HG03103 (cell line): ENCODE results near the gene SNX25.
A peak's percentile ranks its signal among the peaks of the same experiment; 100 is the strongest.
"Not testable (repeated sequence)": the region's sequence is repeated elsewhere in the genome, so short reads cannot be mapped to it uniquely, and the experiment has no call there.

Source experiments
- ATAC-seq: cut with Tn5 transposase; IDR thresholded peaks from one replicate; pipeline ENCODE4 v1.9.1; 2021; ENCODE audit warnings: low read depth; ENCODE audit not compliant: unreplicated experiment

The SNX25 gene

GRCh38 chr4:185335579-185335978, 126.2 kb downstream of the SNX25 start:
- no peak for ATAC-seq

DNA sequence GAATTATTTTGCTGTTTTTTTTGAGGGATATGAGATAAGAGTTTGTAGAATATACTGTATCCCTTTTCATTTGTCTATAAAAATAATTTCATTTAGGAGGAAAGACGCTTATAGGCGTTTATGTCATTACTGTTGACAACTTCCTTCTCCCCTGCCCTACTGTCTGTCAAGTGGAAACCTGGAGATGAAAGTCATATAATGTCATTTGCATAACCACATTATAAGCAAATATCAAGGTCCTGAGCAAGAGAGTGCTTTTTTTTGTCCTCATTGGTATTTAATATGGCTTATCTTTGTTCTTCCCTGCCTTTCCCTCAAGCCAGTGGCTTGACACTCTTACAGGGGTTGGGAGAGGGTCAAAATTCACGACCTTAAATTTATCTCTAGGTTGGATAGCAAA, 130.5 kb downstream of the SNX25 start:
- ATAC-seq = peak; percentile 30

DNA sequence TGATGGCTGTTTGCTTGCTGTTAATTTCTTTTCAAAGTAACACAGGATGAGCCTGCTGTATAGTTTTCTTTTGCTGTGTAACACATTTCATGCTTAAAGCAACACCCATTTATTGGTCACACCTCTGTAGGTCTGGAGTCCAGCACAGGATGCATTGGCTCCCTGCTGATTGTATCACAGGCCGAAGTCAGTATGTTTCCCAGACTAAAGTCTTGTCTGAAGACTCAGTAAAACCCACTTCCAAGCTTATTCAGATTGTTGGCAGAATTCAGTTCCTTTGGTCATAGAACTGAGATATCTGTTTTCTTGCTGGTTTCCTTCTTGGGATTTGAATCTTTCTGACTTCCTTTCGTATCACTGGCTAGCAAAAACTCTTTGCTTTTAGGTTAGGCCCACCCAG, 132.0 kb downstream of the SNX25 start:
- ATAC-seq = peak; percentile 3

DNA sequence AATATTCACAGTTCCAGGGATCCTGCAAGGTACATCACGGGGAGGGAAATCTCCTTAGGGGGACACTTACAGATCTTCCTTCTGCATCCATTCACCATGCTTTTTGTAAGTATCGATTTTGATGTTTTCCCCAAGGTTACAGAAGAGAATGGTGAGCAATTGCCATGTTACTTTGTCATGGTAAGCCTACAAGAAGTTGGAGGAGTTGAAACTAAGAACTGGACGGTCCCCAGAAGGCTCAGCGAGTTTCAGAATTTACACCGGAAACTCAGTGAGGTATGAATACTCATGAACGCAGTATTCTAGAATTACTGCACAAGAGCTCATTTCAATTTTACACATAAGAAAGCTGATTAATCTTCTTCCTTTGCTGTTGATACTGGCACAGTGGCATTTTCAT, 132.4 kb downstream of the SNX25 start:
- peak; percentile 54 for ATAC-seq

DNA sequence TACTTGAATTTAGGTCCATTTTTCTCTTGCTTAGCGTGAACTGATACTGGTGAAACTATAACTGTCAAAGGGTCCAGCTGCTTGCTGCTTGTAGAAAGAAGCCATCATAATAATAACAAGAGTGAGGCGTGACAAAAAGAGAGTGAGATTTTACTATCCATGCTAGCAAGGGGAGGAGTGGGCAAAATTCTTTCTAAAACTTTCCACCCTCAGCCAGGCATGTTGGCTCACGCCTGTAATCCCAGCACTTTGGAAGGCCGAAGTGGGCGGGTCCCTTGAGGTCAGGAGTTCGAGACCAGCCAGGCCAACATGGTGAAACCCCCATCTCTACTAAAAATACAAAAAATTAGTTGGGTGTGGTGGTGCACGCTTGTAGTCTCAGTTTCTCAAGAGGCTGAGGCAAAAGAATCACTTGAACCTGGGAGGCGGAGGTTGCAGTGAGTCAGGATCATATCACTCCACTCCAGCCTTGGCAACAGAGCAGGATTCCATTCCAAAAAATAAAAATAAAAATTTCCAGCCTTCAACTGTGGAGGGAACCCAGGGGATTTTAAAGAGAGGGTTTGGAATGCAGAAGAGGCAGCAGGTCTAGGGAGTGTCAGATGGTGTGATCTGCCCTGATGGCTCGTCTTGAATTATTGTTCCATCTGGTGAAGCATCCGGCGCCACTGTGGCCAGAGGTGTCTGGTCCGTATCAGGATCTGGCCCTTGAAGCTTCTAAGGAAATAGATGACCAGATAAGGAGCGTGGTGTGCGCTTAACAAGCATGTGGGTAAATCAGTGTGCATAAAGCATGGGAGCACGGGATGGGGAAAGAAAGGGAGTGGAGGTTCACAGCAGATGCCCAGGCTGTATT, 134.6 kb downstream of the SNX25 start:
- ATAC-seq = no peak

DNA sequence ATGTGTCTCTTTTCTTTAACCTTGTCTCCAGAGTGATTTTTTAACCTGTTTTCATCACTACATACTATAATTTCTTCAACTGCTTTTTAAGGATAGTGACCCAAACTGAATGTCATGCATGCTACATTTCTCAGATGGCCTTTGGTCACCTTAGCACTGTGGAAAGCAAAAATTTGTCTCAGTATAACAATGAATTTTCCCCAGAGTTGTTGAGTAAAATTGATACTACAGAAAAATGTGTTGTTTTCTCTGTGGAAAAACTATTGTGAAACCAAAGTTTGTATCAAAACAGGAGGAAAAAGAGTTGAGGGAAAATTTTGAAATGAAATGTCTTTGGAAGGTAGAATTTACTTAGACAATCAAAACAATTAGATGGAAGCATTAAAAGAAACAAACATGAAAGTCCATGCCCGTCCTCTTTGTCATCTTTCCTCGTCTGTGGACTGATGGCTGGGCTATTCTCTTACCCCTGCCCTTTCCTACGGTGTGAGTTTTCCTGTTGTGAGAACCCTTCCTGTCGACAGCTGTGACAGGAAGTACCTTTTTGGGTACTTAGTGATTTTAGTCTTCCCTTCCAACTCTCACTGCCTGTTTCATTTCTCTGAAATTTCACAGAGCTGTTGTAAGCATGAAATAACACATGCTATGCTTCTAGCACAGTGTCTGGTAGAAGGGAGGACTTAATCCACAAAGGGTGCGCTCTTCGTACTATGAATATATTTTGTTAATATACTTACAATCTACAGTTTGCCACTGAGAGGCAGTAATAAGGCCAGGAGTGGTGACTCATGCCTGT, 135.5 kb downstream of the SNX25 start:
- peak; percentile 49 for ATAC-seq

DNA sequence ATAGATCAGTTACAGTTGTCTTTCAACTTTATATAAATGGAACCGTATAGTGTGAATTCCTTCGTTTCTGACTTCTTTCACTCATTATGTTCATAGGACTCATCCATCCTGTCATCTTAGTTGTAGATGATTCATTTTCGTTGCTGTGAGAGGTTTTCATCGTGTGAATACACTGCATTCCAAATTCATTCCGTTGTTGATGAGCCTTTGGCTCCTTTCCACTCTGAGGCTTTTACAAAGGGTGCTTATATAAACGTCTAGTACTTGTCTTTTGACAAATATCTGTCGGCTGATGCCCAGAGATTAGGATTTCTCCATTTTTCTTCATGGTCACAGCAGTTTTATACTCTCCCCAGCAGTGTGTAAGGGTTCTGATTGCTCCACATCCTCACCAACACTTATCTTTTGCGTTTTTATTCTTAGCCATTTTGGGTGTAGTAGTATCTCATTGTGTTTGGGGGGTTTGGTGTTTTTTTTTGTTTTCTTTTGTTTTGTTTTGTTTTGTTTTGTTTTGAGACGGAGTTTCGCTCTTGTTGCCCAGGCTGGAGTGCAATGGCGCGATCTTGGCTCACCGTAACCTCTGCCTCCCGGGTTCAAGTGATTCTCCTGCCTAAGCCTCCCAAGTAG, 137.7 kb downstream of the SNX25 start:
- no peak for ATAC-seq

GRCh38 chr4:185351691-185352090, 142.3 kb downstream of the SNX25 start:
- ATAC-seq = no peak

DNA sequence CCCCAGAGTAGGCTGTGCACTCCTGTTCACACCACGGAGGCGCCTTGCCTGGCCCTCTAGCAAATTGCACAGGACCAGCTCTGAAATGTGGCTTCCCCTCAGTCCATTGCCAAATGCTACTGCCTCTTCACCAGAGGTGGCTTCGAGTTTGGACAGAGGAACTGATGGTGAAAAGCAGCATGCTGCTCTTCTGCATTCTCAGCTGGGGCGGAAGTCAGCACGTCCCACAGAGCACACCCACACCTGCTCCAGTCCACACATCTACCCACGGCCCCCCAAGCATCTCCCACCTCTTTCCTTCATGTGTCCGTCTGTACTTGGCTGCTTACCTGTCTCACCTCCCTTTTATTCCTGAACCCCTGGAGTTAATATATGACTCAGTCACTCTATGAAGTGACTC, 142.8 kb downstream of the SNX25 start:
- no peak for ATAC-seq

GRCh38 chr4:185352741-185353140, 143.3 kb downstream of the SNX25 start:
- no peak for ATAC-seq

GRCh38 chr4:185357211-185357610, 147.8 kb downstream of the SNX25 start:
- ATAC-seq = no peak

DNA sequence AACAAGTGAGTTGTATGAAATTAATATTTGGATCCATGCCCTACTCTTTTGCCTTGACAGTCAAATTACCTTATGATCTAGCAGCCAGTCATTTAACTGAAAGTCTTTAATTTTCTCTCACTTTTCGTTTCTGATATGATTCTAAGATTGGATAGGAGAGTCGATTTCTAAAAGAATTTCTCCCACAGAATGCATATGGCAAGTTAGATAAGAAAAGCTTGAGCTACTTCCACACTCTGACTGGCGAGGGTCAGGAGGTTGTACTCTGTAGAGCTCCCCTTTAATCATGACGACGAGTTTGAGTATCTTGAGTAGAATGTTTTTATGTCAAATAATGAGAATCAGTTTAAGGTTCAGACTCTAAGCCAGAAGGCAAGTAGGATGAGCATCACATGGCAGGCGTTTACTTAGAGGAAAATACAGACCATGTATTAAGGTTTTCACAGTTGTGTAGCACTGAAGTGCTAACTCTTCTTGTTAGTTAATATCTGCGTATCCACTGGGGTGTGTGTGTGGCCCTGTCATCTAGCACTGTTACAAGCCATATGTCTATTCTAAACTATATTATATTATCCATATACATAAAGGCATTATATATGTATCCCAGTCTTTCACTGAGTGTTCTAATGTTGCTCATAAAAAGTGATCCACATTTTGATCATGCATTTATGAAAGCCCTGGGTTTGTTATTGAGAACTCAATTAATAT, 148.5 kb downstream of the SNX25 start:
- ATAC-seq = no peak

GRCh38 chr4:185358514-185358913, 149.1 kb downstream of the SNX25 start:
- no peak for ATAC-seq

DNA sequence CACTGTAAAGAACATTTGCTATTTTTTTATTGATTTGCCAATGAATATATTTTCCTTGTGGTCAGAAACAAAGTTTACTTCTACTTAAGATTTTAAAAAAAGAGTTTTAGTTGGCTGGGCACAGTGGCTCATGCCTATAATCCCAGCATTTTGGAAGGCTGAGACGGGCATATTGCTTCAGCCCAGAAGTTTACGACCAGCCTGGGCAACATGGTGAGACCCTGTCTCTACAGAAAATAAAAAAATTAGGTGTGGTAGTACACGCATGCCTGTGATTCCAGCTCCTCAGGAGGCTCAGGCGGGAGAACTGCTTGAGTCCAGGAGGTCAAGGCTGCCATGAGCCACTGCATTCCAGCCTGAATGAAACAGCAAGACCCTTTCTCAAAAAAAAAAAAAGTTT, 149.6 kb downstream of the SNX25 start:
- no peak for ATAC-seq

- no peak for ATAC-seq
Measured at GRCh38 chr4:185359767-185360446, 150.5 kb downstream of the SNX25 start.

GRCh38 chr4:185361872-185362271, 152.5 kb downstream of the SNX25 start:
- ATAC-seq = no peak

DNA sequence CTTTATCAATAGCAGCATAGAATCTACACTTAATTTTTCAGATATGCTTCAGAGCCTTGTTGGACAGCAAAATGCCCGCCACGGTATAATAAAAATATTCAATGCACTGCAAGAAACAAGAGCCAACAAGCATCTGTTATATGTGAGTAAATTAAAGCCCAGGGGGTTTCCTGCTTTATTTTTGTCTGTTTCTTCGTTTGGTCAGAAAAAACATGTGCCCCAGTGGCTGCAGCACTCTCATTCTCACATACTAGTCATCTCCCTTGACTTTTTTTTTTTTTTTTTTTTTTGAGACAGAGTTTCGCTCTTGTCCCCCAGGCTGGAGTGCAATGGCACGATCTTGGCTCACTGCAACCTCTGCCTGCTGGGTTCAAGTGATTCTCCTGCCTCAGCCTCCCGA, 153.2 kb downstream of the SNX25 start:
- ATAC-seq = not testable (repeated sequence)

- no peak for ATAC-seq
Measured at GRCh38 chr4:185363251-185363650, 153.9 kb downstream of the SNX25 start.

- no peak for ATAC-seq
Measured at GRCh38 chr4:185364886-185365285, 155.5 kb downstream of the SNX25 start.

DNA sequence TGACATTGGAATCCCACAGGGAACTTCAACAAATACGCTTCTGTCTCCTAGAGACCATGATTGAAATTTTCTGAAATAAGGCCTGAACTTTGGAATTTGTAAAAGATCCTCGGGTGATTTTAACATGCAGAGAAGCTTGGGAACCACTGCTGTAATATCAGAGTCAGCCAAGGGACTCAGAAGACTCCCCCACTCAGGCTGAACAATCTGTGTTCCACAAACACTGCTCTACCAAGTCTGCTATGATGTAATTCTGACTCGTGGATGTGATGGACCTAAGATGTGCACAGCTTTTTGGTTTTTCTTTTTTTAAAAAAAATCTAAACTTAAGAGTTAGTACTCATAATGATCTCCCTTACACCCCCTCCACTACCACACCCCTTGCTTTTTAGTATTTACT, 160.3 kb downstream of the SNX25 start:
- no peak for ATAC-seq
